PC-9 (cell line): ENCODE measurements around the gene SEPHS2. TPM values are rescaled to one million over a fixed set of nuclear protein-coding genes. Genes with fewer than 3 reads are reported as not detected.
"Not testable (repeated sequence)": the region's sequence is repeated elsewhere in the genome, so short reads cannot be mapped to it uniquely, and the experiment has no call there.

ENCODE experiments used
- BruUV-seq: library from RNA; stranded (reverse); fragments of 400-500 nt; replicated peaks from 2 replicates; lab custom pipeline; 2021; lab: Mats Ljungman, UMichigan
- CTCF ChIA-PET: fragments of 300-600 bp; sonication (Branson Sonifier 250); formaldehyde crosslinking; loops from one replicate; lab custom pipeline; 2022; ENCODE audit warnings: antibody characterized with exemption; lab: Charles Lee
- POLR2A ChIA-PET: fragments of 300-600 bp; sonication (Branson Sonifier 250); formaldehyde crosslinking; loops from one replicate; lab custom pipeline; 2022; ENCODE audit warnings: antibody characterized with exemption; ENCODE audit not compliant: unreplicated experiment; lab: Charles Lee
- DNase-seq, 2 experiments: peaks; one replicate each; pipeline versions ENCODE4 v3.0.0 to v3.0.0-alpha.2; 2015 to 2022; ENCODE audit warnings: mixed read lengths in 1 of 2
- H2AFZ ChIP-seq: fragments of 200-600 bp; sonication (generic); 2 replicates; pipeline ENCODE4 v1.8.1; 2017; ENCODE audit warnings: antibody characterized with exemption
- H3F3A ChIP-seq: fragments of 200-600 bp; sonication (generic); 2 replicates; pipeline ENCODE4 v1.8.1; 2017; ENCODE audit warnings: antibody characterized with exemption, mild to moderate bottlenecking, low read depth; ENCODE audit not compliant: insufficient read depth
- H3K27ac ChIP-seq: fragments of 200-600 bp; sonication (generic); 2 replicates; pipeline ENCODE4 v1.6.1; 2016; ENCODE audit warnings: mixed run types
- H3K27me3 ChIP-seq: fragments of 200-600 bp; sonication (generic); 2 replicates; pipeline ENCODE4 v1.6.1; 2016; ENCODE audit warnings: low read depth, mixed run types; ENCODE audit not compliant: insufficient read depth
- H3K36me3 ChIP-seq: fragments of 200-600 bp; sonication (generic); 2 replicates; pipeline ENCODE4 v1.6.1; 2016; ENCODE audit warnings: low read depth, mixed run types
- H3K4me1 ChIP-seq: fragments of 200-600 bp; sonication (generic); replicated peaks from 2 replicates; pipeline ENCODE4 v1.6.1; 2016; ENCODE audit warnings: mixed run types; ENCODE audit not compliant: insufficient read depth
- H3K4me2 ChIP-seq: fragments of 200-600 bp; sonication (generic); 2 replicates; pipeline ENCODE4 v1.6.1; 2017; ENCODE audit warnings: mixed run types
- H3K4me3 ChIP-seq: fragments of 200-600 bp; sonication (generic); 2 replicates; pipeline ENCODE4 v1.6.1; 2016; ENCODE audit warnings: mixed run types
- H3K79me2 ChIP-seq: fragments of 200-600 bp; sonication (generic); 2 replicates; pipeline ENCODE4 v1.6.1; 2017; ENCODE audit warnings: low read depth, mixed run types
- H3K9me2 ChIP-seq: fragments of 200-600 bp; sonication (generic); 2 replicates; pipeline ENCODE4 v1.8.1; 2017; ENCODE audit warnings: mild to moderate bottlenecking; ENCODE audit not compliant: insufficient read depth
- H3K9me3 ChIP-seq: fragments of 200-600 bp; sonication (generic); 2 replicates; pipeline ENCODE4 v1.8.1; 2016; ENCODE audit warnings: low read depth; ENCODE audit not compliant: insufficient read depth
- H4K20me1 ChIP-seq: fragments of 200-600 bp; sonication (generic); 2 replicates; pipeline ENCODE4 v1.8.1; 2017; ENCODE audit not compliant: insufficient read depth
- EZH2 ChIP-seq: fragments of 200-600 bp; sonication (generic); IDR thresholded peaks from 2 replicates; pipeline ENCODE4 v1.8.0; 2017; ENCODE audit warnings: antibody characterized with exemption, low read depth
- intact Hi-C: fragments of 100-400 bp; cut with micrococcal nuclease; formaldehyde crosslinking; loops from one replicate; pipeline ENCODE4 v1.10.0; 2022; ENCODE audit not compliant: unreplicated experiment
- total RNA-seq: library from RNA; stranded (reverse); gene quantifications from 2 replicates; pipeline ENCODE4 v1.2.3, GENCODE V29; 2021
- TF ChIP-seq, protein P1 (sequence below): fragments of 200-600 bp; sonication (generic); conservative IDR thresholded peaks from 2 replicates; pipeline ENCODE4 v1.6.1; 2017; ENCODE audit warnings: mixed run types, antibody characterized with exemption, mild to moderate bottlenecking, moderate library complexity

The SEPHS2 gene
- total RNA-seq, 1 experiment from 2014 or later = 67.2 TPM

DNA sequence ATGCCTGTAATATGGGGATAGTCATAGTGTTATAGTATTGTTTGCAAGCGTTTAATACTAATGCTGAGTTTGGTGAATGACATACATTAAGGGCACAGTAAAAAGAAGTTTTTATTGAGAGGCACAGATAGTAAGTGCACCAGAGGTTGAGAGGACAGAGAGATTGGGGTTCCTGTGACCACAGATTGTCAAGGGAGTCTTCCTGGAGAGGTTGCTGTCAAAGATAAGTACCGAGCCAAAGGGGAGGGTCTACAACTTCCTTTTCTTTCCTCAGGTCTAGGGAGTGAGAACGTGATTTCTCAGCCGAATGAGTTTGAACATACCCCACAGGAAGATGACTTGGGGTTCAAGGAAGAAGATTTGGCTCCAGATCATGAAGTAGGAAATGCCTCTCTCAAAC is 48.6 kb downstream of the SEPHS2 start:
- peaks cover 58% of the 10 kb centered on the region for H3F3A ChIP-seq
- H3K9me3 ChIP-seq = no peaks in the 10 kb centered on the region
- peaks cover 26% of the 10 kb centered on the region for H3K79me2 ChIP-seq
- H3K36me3 ChIP-seq = no peaks in the 10 kb centered on the region
- H3K9me2 ChIP-seq = no peaks in the 10 kb centered on the region
- H3K27ac ChIP-seq = 0 out of 2 replicates have a peak overlapping the region, but pooled peaks have one; percentile 68
- no peaks in the 10 kb centered on the region for H3K27me3 ChIP-seq
- CTCF ChIA-PET = no interaction called here
- intact Hi-C loops = no loop called here
- POLR2A ChIA-PET = no interaction called here
- H4K20me1 ChIP-seq = no peaks in the 10 kb centered on the region
- BruUV-seq = no TSS peak
- DNase-seq = no peak
- H2AFZ ChIP-seq = no peak overlapping the region
- no peak for TF ChIP-seq EZH2
- TF ChIP-seq, protein P1, sequence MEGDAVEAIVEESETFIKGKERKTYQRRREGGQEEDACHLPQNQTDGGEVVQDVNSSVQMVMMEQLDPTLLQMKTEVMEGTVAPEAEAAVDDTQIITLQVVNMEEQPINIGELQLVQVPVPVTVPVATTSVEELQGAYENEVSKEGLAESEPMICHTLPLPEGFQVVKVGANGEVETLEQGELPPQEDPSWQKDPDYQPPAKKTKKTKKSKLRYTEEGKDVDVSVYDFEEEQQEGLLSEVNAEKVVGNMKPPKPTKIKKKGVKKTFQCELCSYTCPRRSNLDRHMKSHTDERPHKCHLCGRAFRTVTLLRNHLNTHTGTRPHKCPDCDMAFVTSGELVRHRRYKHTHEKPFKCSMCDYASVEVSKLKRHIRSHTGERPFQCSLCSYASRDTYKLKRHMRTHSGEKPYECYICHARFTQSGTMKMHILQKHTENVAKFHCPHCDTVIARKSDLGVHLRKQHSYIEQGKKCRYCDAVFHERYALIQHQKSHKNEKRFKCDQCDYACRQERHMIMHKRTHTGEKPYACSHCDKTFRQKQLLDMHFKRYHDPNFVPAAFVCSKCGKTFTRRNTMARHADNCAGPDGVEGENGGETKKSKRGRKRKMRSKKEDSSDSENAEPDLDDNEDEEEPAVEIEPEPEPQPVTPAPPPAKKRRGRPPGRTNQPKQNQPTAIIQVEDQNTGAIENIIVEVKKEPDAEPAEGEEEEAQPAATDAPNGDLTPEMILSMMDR = no peak
- peak overlapping the region; percentile 98 for H3K4me2 ChIP-seq
- peak overlapping the region; percentile 98; the same call in 1 of the 2 replicates for H3K4me3 ChIP-seq
- peaks cover 19% of the 10 kb centered on the region for H3K4me1 ChIP-seq

DNA sequence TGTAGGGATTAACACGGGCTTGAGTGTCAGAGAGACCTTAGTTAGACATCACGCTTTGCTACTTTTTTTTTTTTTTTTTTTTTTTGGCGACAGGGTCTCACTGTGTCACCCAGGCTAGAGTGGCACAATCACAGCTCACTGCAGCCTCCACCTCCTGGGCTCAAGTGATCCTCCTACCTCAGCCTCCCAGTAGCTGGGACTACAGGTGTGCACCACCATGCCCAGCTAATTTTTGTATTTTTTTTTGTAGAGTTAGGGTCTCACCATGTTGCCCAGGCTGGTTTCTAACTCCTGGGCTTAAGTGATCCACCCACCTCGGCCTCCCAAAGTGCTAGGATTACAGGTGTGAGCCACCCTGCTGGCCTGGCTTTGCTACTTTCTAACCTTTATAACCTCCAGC is 49.0 kb downstream of the SEPHS2 start:
- intact Hi-C loops, H4K20me1 ChIP-seq, H2AFZ ChIP-seq, H3K27me3 ChIP-seq, H3K9me2 ChIP-seq, H3K9me3 ChIP-seq, DNase-seq, H3K36me3 ChIP-seq: not testable (repeated sequence)
- POLR2A ChIA-PET = interaction anchor here (0.7 kb wide), 1 partner anchor 717 kb away, joined by 8 read pairs; no protein-coding TSS in a partner anchor
- H3K79me2 ChIP-seq = peaks cover 26% of the 10 kb centered on the region
- H3K4me1 ChIP-seq = peaks cover 19% of the 10 kb centered on the region
- peaks cover 54% of the 10 kb centered on the region for H3F3A ChIP-seq
- BruUV-seq = TSS peak; percentile 26
- H3K27ac ChIP-seq = peak overlapping the region; percentile 68
- peak overlapping the region; percentile 98 for H3K4me3 ChIP-seq
- CTCF ChIA-PET = interaction anchor here (0.9 kb wide), 1 partner anchor 33 kb away, joined by 3 read pairs; the partner anchor contains the start of gene DCTPP1
- H3K4me2 ChIP-seq = peak overlapping the region; percentile 98

DNA sequence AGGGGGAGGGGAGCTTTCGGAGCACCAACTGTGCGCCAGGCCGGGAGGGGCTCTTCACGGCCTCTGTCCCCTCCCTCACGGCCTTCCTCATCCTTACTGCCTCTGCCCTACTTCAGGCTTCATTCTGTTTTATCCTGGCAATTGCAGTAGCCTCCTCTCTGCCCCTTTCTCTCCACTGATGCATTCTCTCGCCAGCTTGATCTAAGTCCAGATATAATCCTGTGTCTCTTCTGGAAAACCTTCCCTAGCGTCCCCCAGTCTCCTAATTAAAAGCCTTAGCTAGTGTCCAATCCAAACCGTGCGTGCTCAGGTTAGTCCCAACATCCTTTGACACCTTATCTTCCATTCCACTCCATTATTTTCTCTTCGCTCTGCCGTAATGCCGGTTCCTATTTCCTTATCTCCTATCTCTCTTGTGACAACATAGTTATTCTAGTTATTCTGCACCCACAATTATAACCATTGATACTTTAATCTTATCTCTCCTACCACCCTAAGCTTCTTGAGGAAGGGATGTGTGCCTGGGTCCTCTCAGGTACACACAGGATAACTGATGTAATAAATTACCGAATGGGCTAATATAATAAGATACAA is 49.6 kb downstream of the SEPHS2 start:
- H4K20me1 ChIP-seq = no peaks in the 10 kb centered on the region
- no TSS peak for BruUV-seq
- H3K79me2 ChIP-seq = peaks cover 26% of the 10 kb centered on the region
- no peak for DNase-seq
- no peaks in the 10 kb centered on the region for H3K9me2 ChIP-seq
- TF ChIP-seq, protein P1 = no peak
- TF ChIP-seq EZH2 = no peak
- no peaks in the 10 kb centered on the region for H3K27me3 ChIP-seq
- H3K36me3 ChIP-seq = no peaks in the 10 kb centered on the region
- peak overlapping the region; percentile 82 for H2AFZ ChIP-seq
- intact Hi-C loops = loop anchor here (1.0 kb wide), 2 partner anchors 18 to 41 kb away; partner anchors contain the start of gene CD2BP2
- POLR2A ChIA-PET = interaction anchor here (0.6 to 1.6 kb wide), 4 partner anchors 12 to 717 kb away, joined by 3 to 8 read pairs (median 4); partner anchors contain the start of genes TBX6 and ZNF771
- H3K4me1 ChIP-seq = peaks cover 19% of the 10 kb centered on the region
- peak overlapping the region; percentile 68 for H3K27ac ChIP-seq
- H3F3A ChIP-seq = peaks cover 49% of the 10 kb centered on the region
- H3K9me3 ChIP-seq = no peaks in the 10 kb centered on the region
- peak overlapping the region; percentile 98 for H3K4me2 ChIP-seq
- peak overlapping the region; percentile 98 for H3K4me3 ChIP-seq
- CTCF ChIA-PET = interaction anchor here (0.6 to 1.3 kb wide), 3 partner anchors 13 to 34 kb away, joined by 3 to 5 read pairs (median 5); partner anchors contain the start of gene DCTPP1
